DOHH2 (cell line): Measurements from ENCODE around the gene NELFB.

Experiments
- H3F3A ChIP-seq: fragments of 200-600 bp; sonication (generic), shearing (Covaris generic); 2 replicates; pipeline ENCODE4 v1.6.0; 2016; ENCODE audit warnings: antibody characterized with exemption, mild to moderate bottlenecking; ENCODE audit not compliant: control insufficient read depth, insufficient read depth
- H3K27ac ChIP-seq: fragments of 200-600 bp; sonication (generic); 2 replicates; pipeline ENCODE4 v1.5.1; 2014; ENCODE audit warnings: low read depth, mild to moderate bottlenecking, low read length, moderate library complexity
- H3K27me3 ChIP-seq: fragments of 200-600 bp; sonication (generic); 2 replicates; pipeline ENCODE4 v1.6.1; 2014; ENCODE audit warnings: mild to moderate bottlenecking, low read length, mixed read lengths; ENCODE audit not compliant: control insufficient read depth
- H3K36me3 ChIP-seq: fragments of 200-600 bp; sonication (generic); 2 replicates; pipeline ENCODE4 v1.6.1; 2014; ENCODE audit warnings: mild to moderate bottlenecking, low read length, moderate library complexity, mixed read lengths; ENCODE audit not compliant: control insufficient read depth
- H3K4me1 ChIP-seq: fragments of 200-600 bp; sonication (generic); 2 replicates; pipeline ENCODE4 v1.6.1; 2014; ENCODE audit warnings: mild to moderate bottlenecking, low read length, mixed read lengths; ENCODE audit not compliant: control insufficient read depth
- H3K4me2 ChIP-seq: fragments of 200-600 bp; sonication (generic); 2 replicates; pipeline ENCODE4 v1.6.0; 2014; ENCODE audit warnings: mild to moderate bottlenecking, low read length, moderate library complexity
- H3K4me3 ChIP-seq: fragments of 200-600 bp; sonication (generic); 2 replicates; pipeline ENCODE4 v1.5.1; 2014; ENCODE audit warnings: mild to moderate bottlenecking, low read length, mixed read lengths
- H3K79me2 ChIP-seq: fragments of 200-600 bp; sonication (generic); 2 replicates; pipeline ENCODE4 v1.6.1; 2014; ENCODE audit warnings: mild to moderate bottlenecking, low read length, mixed read lengths; ENCODE audit not compliant: control insufficient read depth
- H3K9me2 ChIP-seq: fragments of 200-600 bp; sonication (generic); replicated peaks from 2 replicates; pipeline ENCODE4 v1.6.1; 2014; ENCODE audit warnings: mild to moderate bottlenecking, low read length, mixed read lengths; ENCODE audit not compliant: control insufficient read depth
- H3K9me3 ChIP-seq: fragments of 200-600 bp; sonication (generic); 2 replicates; pipeline ENCODE4 v1.6.1; 2014; ENCODE audit warnings: antibody characterized with exemption, low read length, mixed read lengths; ENCODE audit not compliant: control insufficient read depth, insufficient read depth
- H4K20me1 ChIP-seq: fragments of 200-600 bp; sonication (generic); 2 replicates; pipeline ENCODE4 v1.6.0; 2014; ENCODE audit warnings: low read depth, mild to moderate bottlenecking, antibody characterized with exemption, low read length, moderate library complexity; ENCODE audit not compliant: control insufficient read depth, insufficient read depth
- CTCF ChIP-seq: fragments of 200-600 bp; sonication (generic); IDR thresholded peaks from one replicate; pipeline ENCODE4 v1.5.1; 2014; ENCODE audit warnings: antibody characterized with exemption, mild to moderate bottlenecking, low read depth, low read length; ENCODE audit not compliant: poor library complexity, severe bottlenecking
- EZH2phosphoT487 ChIP-seq: fragments of 200-600 bp; sonication (generic); IDR thresholded peaks from 2 replicates; pipeline ENCODE4 v1.6.1; 2017; ENCODE audit warnings: borderline replicate concordance, mild to moderate bottlenecking, antibody characterized with exemption, low read length, moderate library complexity, mixed read lengths

The NELFB gene

GRCh38 chr9:137304383-137305059 lies 49.4 kb downstream of the NELFB start:
- TF ChIP-seq EZH2phosphoT487: no peak
- peak; percentile 29 for TF ChIP-seq CTCF
- no peaks in the 10 kb centered on the region for H3K36me3 ChIP-seq

GRCh38 chr9:137305060-137305797 lies 50.1 kb downstream of the NELFB start:
- H3K79me2 ChIP-seq: peaks cover 12% of the 10 kb centered on the region
- no peaks in the 10 kb centered on the region for H3K9me2 ChIP-seq
- no peaks in the 10 kb centered on the region for H3K36me3 ChIP-seq
- H3K9me3 ChIP-seq: no peaks in the 10 kb centered on the region
- H3K4me3 ChIP-seq: no peak overlapping the region
- H3F3A ChIP-seq: peaks cover 4% of the 10 kb centered on the region
- peak overlapping the region; percentile 39 for H3K4me2 ChIP-seq
- no peak overlapping the region for H3K27ac ChIP-seq
- peaks cover 30% of the 10 kb centered on the region for H3K27me3 ChIP-seq
- no peaks in the 10 kb centered on the region for H4K20me1 ChIP-seq
- peaks cover 46% of the 10 kb centered on the region for H3K4me1 ChIP-seq
- TF ChIP-seq CTCF (no peak), EZH2phosphoT487 (no peak)

More at GRCh38 chr9:137304383-137305059, 49.4 kb downstream of the NELFB start:
- no peak overlapping the region for H3K4me2 ChIP-seq
- H3K27me3 ChIP-seq: peaks cover 30% of the 10 kb centered on the region
- peaks cover 6% of the 10 kb centered on the region; the same call in 1 of the 2 replicates for H4K20me1 ChIP-seq
- H3K79me2 ChIP-seq: peaks cover 17% of the 10 kb centered on the region
- H3F3A ChIP-seq: peaks cover 7% of the 10 kb centered on the region
- no peaks in the 10 kb centered on the region for H3K9me3 ChIP-seq
- peaks cover 52% of the 10 kb centered on the region for H3K4me1 ChIP-seq
- no peak overlapping the region for H3K27ac ChIP-seq
- H3K9me2 ChIP-seq: no peaks in the 10 kb centered on the region
- no peak overlapping the region for H3K4me3 ChIP-seq

DNA sequence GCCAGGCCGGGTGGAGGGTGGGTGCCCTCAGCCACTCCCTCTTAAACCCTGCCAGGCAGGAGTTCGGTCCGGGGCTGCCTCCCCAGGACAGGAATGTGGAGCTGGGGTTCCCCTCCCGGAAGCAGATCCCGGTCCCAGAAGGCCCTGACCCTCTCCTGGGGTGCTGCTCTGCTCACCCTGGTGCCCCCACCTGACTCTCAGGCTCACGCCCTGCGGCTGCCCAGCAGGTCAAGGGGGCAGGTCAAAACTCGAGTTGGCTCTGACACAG lies 50.6 kb downstream of the NELFB start:
- Histone ChIP-seq H3K9me2 (no peaks in the 10 kb centered on the region), H3K4me3 (peak overlapping the region; percentile 11; the same call in 1 of the 2 replicates), H3K9me3 (no peaks in the 10 kb centered on the region), H3K79me2 (peaks cover 8% of the 10 kb centered on the region), H3K36me3 (no peaks in the 10 kb centered on the region), H3K27me3 (peaks cover 26% of the 10 kb centered on the region), H3K4me1 (peaks cover 45% of the 10 kb centered on the region), H3K4me2 (peak overlapping the region; percentile 39), H3F3A (peaks cover 3% of the 10 kb centered on the region; the same call in 1 of the 2 replicates), H3K27ac (no peak overlapping the region), H4K20me1 (no peaks in the 10 kb centered on the region)
- TF ChIP-seq CTCF (no peak), EZH2phosphoT487 (no peak)
